GM19395 (cell line): ENCODE results near the gene NDEL1.

Experiments used
- ATAC-seq: cut with Tn5 transposase; IDR thresholded peaks from one replicate; pipeline ENCODE4 v1.9.1; 2021; ENCODE audit warnings: mild to moderate bottlenecking, moderate library complexity; ENCODE audit not compliant: unreplicated experiment

Gene NDEL1

GRCh38 chr17:8413938-8414337, 21.7 kb upstream of the NDEL1 start:
- ATAC-seq: no peak

- no peak for ATAC-seq
Measured at GRCh38 chr17:8417806-8418205, 17.9 kb upstream of the NDEL1 start.

- no peak for ATAC-seq
Measured at GRCh38 chr17:8418471-8418870, 17.2 kb upstream of the NDEL1 start.

DNA sequence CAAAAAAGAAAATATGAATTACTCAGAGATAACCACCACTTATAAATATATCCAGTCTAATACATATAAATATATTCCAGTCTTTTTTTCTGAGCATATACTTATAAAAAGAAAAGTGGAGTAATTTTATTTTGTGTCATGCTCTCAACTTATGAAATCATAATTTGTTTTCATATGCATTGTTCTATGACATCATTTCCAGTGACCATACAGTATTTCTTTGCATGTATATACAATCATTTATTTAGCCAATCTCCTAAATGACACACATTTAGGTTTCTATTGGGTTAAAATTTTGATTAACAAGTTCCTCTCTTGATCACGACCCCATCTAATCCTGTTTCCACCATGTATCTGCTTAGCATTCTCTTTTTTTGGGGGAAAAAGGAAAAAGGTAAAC, 16.4 kb upstream of the NDEL1 start:
- no peak for ATAC-seq

DNA sequence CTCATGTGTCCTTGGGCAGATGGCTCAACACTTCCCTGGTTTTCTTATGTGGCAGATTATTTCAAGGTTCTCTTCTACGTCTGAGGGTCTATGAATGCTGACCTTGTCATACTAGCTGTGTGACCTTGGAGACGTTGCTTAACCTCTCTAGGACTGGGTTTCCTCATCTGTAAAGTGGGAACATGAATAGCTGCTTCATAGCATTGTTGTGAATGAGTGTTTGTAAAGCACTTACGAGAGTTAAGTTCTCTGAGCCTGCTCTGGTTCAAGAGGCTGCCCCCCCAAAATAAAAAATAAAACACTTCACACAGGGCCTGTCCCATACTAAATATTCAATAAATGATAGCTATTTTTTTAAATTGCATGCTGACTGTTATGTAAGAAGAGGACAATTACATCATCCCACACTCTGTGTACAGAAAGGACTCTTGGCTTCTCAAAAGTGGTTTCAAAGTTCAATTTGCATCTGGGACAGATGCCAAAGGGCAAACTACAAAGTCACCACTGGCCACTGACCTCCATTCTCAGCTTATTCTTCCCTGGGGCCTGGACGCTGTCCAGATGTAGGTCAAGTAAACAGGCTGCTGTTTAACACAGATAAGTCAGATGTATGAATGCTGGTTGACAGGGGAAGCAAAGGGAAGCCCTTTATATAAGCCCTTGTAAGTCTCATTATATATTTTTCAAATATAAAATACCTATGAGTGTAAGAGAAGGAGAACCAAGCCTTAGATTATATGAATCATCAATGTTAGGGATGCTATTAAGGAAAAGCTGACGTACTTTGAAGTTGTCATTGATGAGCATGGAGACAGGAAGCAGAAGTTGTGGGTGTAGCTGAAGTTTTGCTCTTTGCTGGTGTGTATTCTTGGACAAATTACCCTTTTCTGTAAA, 15.4 kb upstream of the NDEL1 start:
- no peak for ATAC-seq

DNA sequence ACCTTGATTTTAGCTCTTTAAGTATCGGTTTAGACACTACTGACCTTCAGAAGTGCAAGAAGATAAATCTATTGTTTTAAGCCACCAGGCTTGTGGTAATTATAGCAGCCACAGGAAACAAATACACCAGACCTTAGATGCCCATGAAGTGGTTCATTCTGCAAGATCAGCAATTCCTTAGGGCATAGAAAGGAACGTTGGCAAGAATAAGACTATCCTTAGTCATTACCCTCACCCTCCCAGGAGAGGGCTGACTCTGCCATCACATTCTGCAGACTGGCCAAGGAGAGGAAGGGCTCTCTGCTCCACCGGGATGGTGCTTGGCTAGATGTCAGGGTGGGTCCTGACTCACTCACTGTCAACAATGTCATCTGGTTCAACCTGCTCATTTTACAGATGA, 14.1 kb upstream of the NDEL1 start:
- no peak for ATAC-seq

- no peak for ATAC-seq
Measured at GRCh38 chr17:8426094-8426720, 9.5 kb upstream of the NDEL1 start.

- ATAC-seq: no peak
Measured at GRCh38 chr17:8426802-8427201, 8.9 kb upstream of the NDEL1 start.

GRCh38 chr17:8430966-8431365, 4.7 kb upstream of the NDEL1 start:
- no peak for ATAC-seq

GRCh38 chr17:8436169-8436843, 622 bp downstream of the NDEL1 start:
- peak; percentile 63 for ATAC-seq

DNA sequence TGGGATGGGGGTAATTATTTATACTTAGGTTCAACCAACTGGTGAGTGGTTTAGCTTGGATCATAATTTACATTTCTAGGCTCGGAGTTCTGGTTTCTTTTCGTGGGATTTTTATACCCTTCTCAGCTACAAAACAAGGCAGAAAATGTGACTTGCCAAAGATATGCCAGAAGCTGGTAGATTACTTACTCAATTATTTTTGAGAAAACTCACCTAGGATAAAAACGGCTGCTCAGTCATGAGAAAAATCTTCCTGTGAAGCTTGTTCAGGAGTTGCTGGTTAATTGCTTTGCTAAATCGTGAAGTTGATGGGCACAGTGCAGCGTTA, 1.1 kb downstream of the NDEL1 start:
- ATAC-seq: no peak

DNA sequence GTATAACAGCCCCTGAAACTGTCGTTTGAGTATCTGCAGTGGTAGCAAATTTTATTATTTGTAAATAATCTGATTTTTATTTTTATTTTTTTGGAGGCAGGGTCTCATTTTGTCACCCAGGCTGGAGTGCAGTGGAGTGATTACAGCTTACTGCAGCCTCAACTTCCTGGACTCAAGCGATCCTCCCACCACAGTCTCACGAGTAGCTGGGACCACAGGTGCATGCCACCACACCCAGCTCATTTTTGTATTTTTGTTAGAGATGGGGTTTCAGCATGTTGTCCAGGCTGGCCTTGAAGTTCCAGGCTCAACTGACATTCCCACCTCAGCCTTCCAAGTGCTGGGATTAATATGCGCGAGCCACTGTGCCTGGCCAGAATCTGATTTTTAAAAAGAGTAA, 2.8 kb downstream of the NDEL1 start:
- ATAC-seq: no peak

- ATAC-seq: no peak
Measured at GRCh38 chr17:8439681-8440080, 4.0 kb downstream of the NDEL1 start.

GRCh38 chr17:8441690-8442089, 6.0 kb downstream of the NDEL1 start:
- no peak for ATAC-seq

DNA sequence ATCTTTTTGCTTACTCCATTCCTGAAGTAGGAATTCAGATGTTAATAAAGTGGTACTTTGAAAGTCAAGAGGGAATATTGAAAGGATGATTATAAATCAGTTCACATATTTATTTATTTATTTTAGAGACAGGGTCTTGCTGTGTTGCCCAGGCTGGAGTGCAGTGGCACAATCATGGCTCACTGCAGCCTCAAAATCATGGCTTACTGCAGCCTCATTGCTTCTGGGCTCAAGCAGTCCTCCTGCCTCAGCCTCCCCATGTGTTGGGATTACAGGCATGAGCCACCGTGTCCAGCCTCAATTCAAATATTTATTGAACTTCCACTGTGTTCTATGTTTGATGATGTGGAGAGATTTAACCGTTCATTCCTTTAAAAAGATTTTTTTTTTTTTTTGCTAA, 6.6 kb downstream of the NDEL1 start:
- ATAC-seq: no peak

DNA sequence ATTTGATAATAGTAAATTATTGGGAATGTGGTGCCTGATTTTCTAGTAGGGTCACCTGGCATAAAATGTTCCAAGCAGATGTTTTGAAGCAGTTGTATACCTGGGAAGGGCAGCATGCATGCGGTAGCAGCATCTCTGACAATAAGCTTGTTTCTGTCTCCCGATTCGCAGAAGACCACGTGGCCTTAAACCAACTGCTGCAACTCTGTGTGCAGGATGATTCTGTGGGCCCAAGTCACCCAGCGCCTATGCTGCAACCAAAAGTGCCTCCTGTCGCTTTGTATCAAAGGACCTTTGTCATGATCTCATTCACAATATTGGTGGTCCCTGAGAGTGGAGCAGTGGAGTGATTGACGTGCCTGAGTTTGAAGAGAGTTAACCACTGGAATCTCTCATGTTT, 8.1 kb downstream of the NDEL1 start:
- no peak for ATAC-seq

DNA sequence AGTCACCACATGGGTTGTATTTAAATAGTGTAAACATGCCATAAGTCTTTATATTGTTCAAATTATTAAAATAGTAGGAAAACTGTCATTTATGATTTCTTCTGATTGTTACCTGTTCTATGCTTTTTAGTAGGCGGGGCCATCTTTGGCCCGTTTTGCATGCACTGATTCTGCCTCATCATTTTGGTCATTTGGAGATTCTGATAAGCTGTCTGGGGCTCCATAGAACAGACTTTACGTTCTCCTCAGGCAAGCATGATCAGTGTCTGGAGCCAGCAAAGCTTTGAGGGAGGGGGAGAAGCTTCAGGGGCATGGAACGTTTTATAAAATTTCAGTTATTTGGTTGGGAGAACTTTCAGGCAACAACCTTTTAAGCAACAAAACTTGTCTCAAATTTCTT, 8.8 kb downstream of the NDEL1 start:
- ATAC-seq: no peak

GRCh38 chr17:8445536-8445935, 9.9 kb downstream of the NDEL1 start:
- ATAC-seq: no peak

- ATAC-seq: no peak
Measured at GRCh38 chr17:8447799-8448198, 12.1 kb downstream of the NDEL1 start.

- no peak for ATAC-seq
Measured at GRCh38 chr17:8448310-8448709, 12.6 kb downstream of the NDEL1 start.

DNA sequence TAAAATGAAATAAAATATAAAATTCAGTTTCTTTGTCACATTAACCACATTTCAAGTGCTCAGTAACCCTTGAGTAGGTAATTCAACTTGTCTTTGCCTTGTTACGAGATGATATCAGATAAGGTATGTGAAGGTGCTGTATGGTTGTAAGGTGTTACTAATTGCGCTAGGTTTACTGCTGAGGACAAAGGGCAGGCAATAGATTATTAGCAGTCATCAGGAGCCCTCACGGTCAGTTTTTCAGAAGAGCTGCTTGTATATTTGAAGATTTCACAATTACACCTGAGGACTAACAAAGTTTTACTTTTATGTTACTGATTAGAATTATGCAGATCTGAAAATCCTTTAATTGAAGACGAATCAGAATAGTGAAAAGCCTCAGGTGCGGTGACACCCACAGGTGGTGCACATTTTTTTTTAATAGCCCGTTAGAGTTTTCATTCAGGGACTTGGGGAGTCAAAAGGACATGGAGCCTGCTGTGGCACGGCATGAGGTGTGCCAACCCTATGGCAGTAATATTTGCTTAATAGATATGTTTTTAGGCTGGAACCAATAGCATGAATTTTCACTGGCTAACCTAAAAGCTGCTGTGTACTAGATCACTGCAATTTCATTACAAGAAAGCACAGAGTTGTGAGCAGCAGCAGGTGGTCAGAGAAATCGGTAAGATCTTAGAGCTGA, 16.4 kb downstream of the NDEL1 start:
- no peak for ATAC-seq

- no peak for ATAC-seq
Measured at GRCh38 chr17:8453326-8453725, 17.6 kb downstream of the NDEL1 start.
